WTC11 (cell line): ENCODE measurements around the gene KAT6B. TPM values are rescaled to one million over a fixed set of nuclear protein-coding genes. Genes with fewer than 3 reads are reported as not detected.

Experiments used
- ATAC-seq: fragments of 200-7000 bp; cut with Tn5 transposase; 2 replicates; pipeline ENCODE4 v1.10.0; 2021; ENCODE audit warnings: mild to moderate bottlenecking, moderate library complexity
- CTCF ChIA-PET: fragments of 300-600 bp; sonication (Branson Sonifier 250); formaldehyde crosslinking; loops from one replicate; lab custom pipeline; 2021; ENCODE audit warnings: antibody characterized with exemption; lab: Charles Lee
- POLR2A ChIA-PET: fragments of 350-600 bp; sonication (Branson Sonifier 250); formaldehyde crosslinking; loops from one replicate; lab custom pipeline; 2021; ENCODE audit warnings: antibody characterized with exemption; lab: Charles Lee
- DNase-seq: peaks from one replicate; pipeline ENCODE4 v3.0.0; 2021; ENCODE audit warnings: low spot score
- H3K27ac Mint-ChIP-seq: 2 replicates; pipeline ENCODE4 v1.8.0; 2021; ENCODE audit warnings: mixed read lengths
- H3K27me3 Mint-ChIP-seq: 2 replicates; pipeline ENCODE4 v1.8.0; 2021; ENCODE audit warnings: low read depth, mild to moderate bottlenecking, moderate library complexity, mixed read lengths
- H3K36me3 Mint-ChIP-seq: 2 replicates; pipeline ENCODE4 v1.8.0; 2021; ENCODE audit warnings: mixed read lengths
- H3K4me1 Mint-ChIP-seq: 2 replicates; pipeline ENCODE4 v1.8.0; 2022; ENCODE audit warnings: mixed read lengths
- H3K4me3 Mint-ChIP-seq: 2 replicates; pipeline ENCODE4 v1.8.0; 2021; ENCODE audit warnings: mild to moderate bottlenecking, moderate library complexity, mixed read lengths
- H3K9me3 Mint-ChIP-seq: 2 replicates; pipeline ENCODE4 v1.8.0; 2021; ENCODE audit warnings: mixed read lengths
- CREM ChIP-seq: sonication (generic); formaldehyde crosslinking; IDR thresholded peaks from 2 replicates; pipeline ENCODE4 v1.8.1; 2022; ENCODE audit warnings: mild to moderate bottlenecking, missing genetic modification reagents, moderate library complexity
- E2F5 ChIP-seq: sonication (generic); formaldehyde crosslinking; IDR thresholded peaks from 2 replicates; pipeline ENCODE4 v1.8.1; 2022; ENCODE audit warnings: mild to moderate bottlenecking, moderate library complexity, missing genetic modification reagents
- ELF4 ChIP-seq: sonication (generic); formaldehyde crosslinking; IDR thresholded peaks from 2 replicates; pipeline ENCODE4 v1.8.1; 2022; ENCODE audit warnings: low read depth, mild to moderate bottlenecking, moderate library complexity, missing genetic modification reagents
- ESRRA ChIP-seq: sonication (generic); formaldehyde crosslinking; IDR thresholded peaks from 2 replicates; pipeline ENCODE4 v1.8.1; 2022; ENCODE audit warnings: mild to moderate bottlenecking, missing genetic modification reagents, borderline replicate concordance
- ETV6 ChIP-seq: sonication (generic); formaldehyde crosslinking; IDR thresholded peaks from 2 replicates; pipeline ENCODE4 v1.8.1; 2022; ENCODE audit warnings: mild to moderate bottlenecking, missing genetic modification reagents
- GABPB1 ChIP-seq: sonication (generic); formaldehyde crosslinking; IDR thresholded peaks from 2 replicates; pipeline ENCODE4 v1.8.1; 2023; ENCODE audit warnings: mild to moderate bottlenecking, missing genetic modification reagents
- GTF2I ChIP-seq: fragments of 250-450 bp; sonication (Bioruptor Pico); conservative IDR thresholded peaks from 2 replicates; pipeline ENCODE4 v1.4.0; 2021; ENCODE audit warnings: mild to moderate bottlenecking
- HMGA2 ChIP-seq: fragments of 250-450 bp; sonication (Bioruptor Pico); IDR thresholded peaks from 2 replicates; pipeline ENCODE4 v1.4.0; 2021; ENCODE audit warnings: mild to moderate bottlenecking, moderate library complexity
- IRF2 ChIP-seq: sonication (generic); formaldehyde crosslinking; IDR thresholded peaks from 2 replicates; pipeline ENCODE4 v1.8.0; 2022; ENCODE audit warnings: low read depth, missing genetic modification reagents, borderline replicate concordance
- KAT7 ChIP-seq: sonication (generic); formaldehyde crosslinking; IDR thresholded peaks from 2 replicates; pipeline ENCODE4 v1.8.1; 2023; ENCODE audit warnings: missing genetic modification reagents, mild to moderate bottlenecking, borderline replicate concordance
- MLX ChIP-seq: sonication (generic); formaldehyde crosslinking; IDR thresholded peaks from 2 replicates; pipeline ENCODE4 v1.8.1; 2023; ENCODE audit warnings: mild to moderate bottlenecking, missing genetic modification reagents, moderate library complexity
- NFE2L1 ChIP-seq: sonication (generic); formaldehyde crosslinking; IDR thresholded peaks from 2 replicates; pipeline ENCODE4 v1.8.1; 2023; ENCODE audit warnings: missing genetic modification reagents
- NFYB ChIP-seq: sonication (generic); formaldehyde crosslinking; conservative IDR thresholded peaks from 2 replicates; pipeline ENCODE4 v1.8.0; 2022; ENCODE audit warnings: low read depth, missing genetic modification reagents
- PRRX2 ChIP-seq: fragments of 250-450 bp; sonication (Bioruptor Pico); IDR thresholded peaks from 2 replicates; pipeline ENCODE4 v1.8.0; 2021; ENCODE audit warnings: mild to moderate bottlenecking
- ZNF532 ChIP-seq: fragments of 250-450 bp; sonication (Bioruptor Pico); IDR thresholded peaks from 2 replicates; pipeline ENCODE4 v1.9.0; 2021; ENCODE audit warnings: mild to moderate bottlenecking, borderline replicate concordance
- total RNA-seq: library from RNA; stranded (reverse); gene quantifications from 3 replicates; pipeline ENCODE4 v1.2.3, GENCODE V29; 2021
- TF ChIP-seq, protein P1 (sequence below): sonication (generic); formaldehyde crosslinking; IDR thresholded peaks from 2 replicates; pipeline ENCODE4 v1.8.0; 2022; ENCODE audit warnings: mild to moderate bottlenecking, missing genetic modification reagents
- TF ChIP-seq, protein P2 (sequence below): fragments of 250-450 bp; sonication (Bioruptor Pico); IDR thresholded peaks from 2 replicates; pipeline ENCODE4 v2.1.2; 2022; ENCODE audit warnings: mild to moderate bottlenecking, moderate library complexity
- TF ChIP-seq, protein P3 (sequence below): fragments of 250-450 bp; sonication (Bioruptor Pico); IDR thresholded peaks from 2 replicates; pipeline ENCODE4 v1.8.0; 2021; ENCODE audit warnings: mild to moderate bottlenecking

KAT6B gene
- total RNA-seq, 1 experiment from 2014 or later, result 18.5 TPM

GRCh38 chr10:74863551-74863950 is 37.2 kb downstream of the KAT6B start:
- Mint-ChIP-seq H3K36me3 (no peaks in the 10 kb centered on the region), H3K27ac (no peak overlapping the region), H3K4me3 (no peak overlapping the region), H3K9me3 (no peaks in the 10 kb centered on the region), H3K27me3 (no peaks in the 10 kb centered on the region), H3K4me1 (peaks cover 42% of the 10 kb centered on the region)
- CTCF ChIA-PET, result no interaction called here
- TF ChIP-seq ESRRA (CRISPR knock-in tag), result no peak
- TF ChIP-seq, protein P1, sequence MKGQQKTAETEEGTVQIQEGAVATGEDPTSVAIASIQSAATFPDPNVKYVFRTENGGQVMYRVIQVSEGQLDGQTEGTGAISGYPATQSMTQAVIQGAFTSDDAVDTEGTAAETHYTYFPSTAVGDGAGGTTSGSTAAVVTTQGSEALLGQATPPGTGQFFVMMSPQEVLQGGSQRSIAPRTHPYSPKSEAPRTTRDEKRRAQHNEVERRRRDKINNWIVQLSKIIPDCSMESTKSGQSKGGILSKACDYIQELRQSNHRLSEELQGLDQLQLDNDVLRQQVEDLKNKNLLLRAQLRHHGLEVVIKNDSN (CRISPR knock-in tag), result no peak
- TF ChIP-seq CREM (CRISPR knock-in tag), result no peak
- TF ChIP-seq, protein P2, sequence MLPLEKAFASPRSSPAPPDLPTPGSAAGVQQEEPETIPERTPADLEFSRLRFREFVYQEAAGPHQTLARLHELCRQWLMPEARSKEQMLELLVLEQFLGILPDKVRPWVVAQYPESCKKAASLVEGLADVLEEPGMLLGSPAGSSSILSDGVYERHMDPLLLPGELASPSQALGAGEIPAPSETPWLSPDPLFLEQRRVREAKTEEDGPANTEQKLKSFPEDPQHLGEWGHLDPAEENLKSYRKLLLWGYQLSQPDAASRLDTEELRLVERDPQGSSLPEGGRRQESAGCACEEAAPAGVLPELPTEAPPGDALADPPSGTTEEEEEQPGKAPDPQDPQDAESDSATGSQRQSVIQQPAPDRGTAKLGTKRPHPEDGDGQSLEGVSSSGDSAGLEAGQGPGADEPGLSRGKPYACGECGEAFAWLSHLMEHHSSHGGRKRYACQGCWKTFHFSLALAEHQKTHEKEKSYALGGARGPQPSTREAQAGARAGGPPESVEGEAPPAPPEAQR (CRISPR knock-in tag), result no peak
- POLR2A ChIA-PET, result no interaction called here
- DNase-seq (no peak), ATAC-seq (no peak; the same call in 1 of the 2 replicates)

- ChIA-PET POLR2A (no interaction called here), CTCF (no interaction called here)
- Mint-ChIP-seq H3K27ac (peak overlapping the region; percentile 77; the same call in 1 of the 2 replicates), H3K4me3 (no peak overlapping the region), H3K9me3 (no peaks in the 10 kb centered on the region), H3K4me1 (peaks cover 35% of the 10 kb centered on the region), H3K27me3 (no peaks in the 10 kb centered on the region)
- ATAC-seq, result no peak
- TF ChIP-seq NFYB (CRISPR knock-in tag) (no peak), CREM (CRISPR knock-in tag) (no peak), NFE2L1 (CRISPR knock-in tag) (no peak), ELF4 (CRISPR knock-in tag) (no peak), ZNF532 (no peak), MLX (CRISPR knock-in tag) (no peak), PRRX2 (no peak), HMGA2 (CRISPR knock-in tag) (no peak), ETV6 (CRISPR knock-in tag) (no peak), GABPB1 (CRISPR knock-in tag) (no peak), IRF2 (no peak), E2F5 (CRISPR knock-in tag) (no peak), KAT7 (CRISPR knock-in tag) (no peak), GTF2I (CRISPR knock-in tag) (no peak)
- TF ChIP-seq, protein P3, sequence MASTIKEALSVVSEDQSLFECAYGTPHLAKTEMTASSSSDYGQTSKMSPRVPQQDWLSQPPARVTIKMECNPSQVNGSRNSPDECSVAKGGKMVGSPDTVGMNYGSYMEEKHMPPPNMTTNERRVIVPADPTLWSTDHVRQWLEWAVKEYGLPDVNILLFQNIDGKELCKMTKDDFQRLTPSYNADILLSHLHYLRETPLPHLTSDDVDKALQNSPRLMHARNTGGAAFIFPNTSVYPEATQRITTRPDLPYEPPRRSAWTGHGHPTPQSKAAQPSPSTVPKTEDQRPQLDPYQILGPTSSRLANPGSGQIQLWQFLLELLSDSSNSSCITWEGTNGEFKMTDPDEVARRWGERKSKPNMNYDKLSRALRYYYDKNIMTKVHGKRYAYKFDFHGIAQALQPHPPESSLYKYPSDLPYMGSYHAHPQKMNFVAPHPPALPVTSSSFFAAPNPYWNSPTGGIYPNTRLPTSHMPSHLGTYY (CRISPR knock-in tag), result no peak
- TF ChIP-seq, all 79 proteins: peak for 0
- DNase-seq, result no peak
- H3K36me3 Mint-ChIP-seq, result no peaks in the 10 kb centered on the region
These were observed 41.0 kb downstream of the KAT6B start for GRCh38 chr10:74867351-74867750.
